Measurements from ENCODE around the gene B2M.

GRCh38 chr15:44715797-44716334 lies 4.5 kb downstream of the B2M start:
- TF ChIP-seq CTCF (IDR thresholded peaks at IDR 0.05) (no peak), POLR2A (IDR thresholded peaks at IDR 0.05) (no peak)

Measured in thyroid gland (tissue), 4 donors.